ENCODE data around the gene MARCHF9.

- TF ChIP-seq POLR2A (IDR thresholded peaks at IDR 0.05) = no peak
- no peak for TF ChIP-seq CTCF (IDR thresholded peaks at IDR 0.05)
- no peak for TF ChIP-seq POLR2AphosphoS5 (IDR thresholded peaks at IDR 0.05)
Observed at GRCh38 chr12:57777911-57778310, 23.0 kb downstream of the MARCHF9 start.

All from prostate gland (tissue), 2 donors.